IPS-NIHi7 (cell line): ENCODE data around the gene TNIP3.
A peak's percentile ranks its signal among the peaks of the same experiment; 100 is the strongest.

ENCODE experiments used
- DNase-seq: peaks from one replicate; pipeline ENCODE4 v3.0.0; 2012; ENCODE audit warnings: mixed read lengths; ENCODE audit errors: extremely low spot score

Gene TNIP3

DNA sequence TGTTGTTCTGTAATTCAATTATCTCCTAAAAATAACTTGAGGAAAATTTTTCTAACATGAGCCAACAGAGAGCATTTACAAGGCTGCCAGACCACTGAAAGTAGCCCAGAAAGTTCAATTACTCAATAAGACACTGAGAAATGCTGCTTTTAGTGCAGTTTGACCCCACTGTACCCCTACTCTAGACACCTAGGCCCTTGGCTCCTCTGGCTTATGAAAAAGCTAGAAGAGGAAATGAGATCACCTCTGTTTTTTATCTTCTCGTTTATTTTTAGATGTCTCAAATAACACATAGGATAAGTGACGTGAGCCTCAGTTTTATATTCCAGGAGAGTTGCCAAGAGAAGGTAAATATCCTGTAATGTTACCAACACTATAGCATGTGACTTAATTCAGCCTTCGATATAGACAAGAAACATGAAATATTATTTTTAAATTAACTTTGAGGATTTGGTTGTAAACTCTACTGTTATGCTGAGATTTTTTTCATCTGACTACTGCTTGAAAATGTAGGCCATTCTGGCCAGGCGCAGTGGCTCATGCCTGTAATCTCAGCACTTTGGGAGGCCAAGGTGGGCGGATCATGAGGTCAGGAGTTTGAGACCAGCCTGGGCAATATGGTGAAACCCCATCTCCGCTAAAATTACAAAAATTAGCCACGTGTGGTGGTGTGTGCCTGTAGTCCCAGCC, 24.4 kb downstream of the TNIP3 start:
- no peak for DNase-seq

DNA sequence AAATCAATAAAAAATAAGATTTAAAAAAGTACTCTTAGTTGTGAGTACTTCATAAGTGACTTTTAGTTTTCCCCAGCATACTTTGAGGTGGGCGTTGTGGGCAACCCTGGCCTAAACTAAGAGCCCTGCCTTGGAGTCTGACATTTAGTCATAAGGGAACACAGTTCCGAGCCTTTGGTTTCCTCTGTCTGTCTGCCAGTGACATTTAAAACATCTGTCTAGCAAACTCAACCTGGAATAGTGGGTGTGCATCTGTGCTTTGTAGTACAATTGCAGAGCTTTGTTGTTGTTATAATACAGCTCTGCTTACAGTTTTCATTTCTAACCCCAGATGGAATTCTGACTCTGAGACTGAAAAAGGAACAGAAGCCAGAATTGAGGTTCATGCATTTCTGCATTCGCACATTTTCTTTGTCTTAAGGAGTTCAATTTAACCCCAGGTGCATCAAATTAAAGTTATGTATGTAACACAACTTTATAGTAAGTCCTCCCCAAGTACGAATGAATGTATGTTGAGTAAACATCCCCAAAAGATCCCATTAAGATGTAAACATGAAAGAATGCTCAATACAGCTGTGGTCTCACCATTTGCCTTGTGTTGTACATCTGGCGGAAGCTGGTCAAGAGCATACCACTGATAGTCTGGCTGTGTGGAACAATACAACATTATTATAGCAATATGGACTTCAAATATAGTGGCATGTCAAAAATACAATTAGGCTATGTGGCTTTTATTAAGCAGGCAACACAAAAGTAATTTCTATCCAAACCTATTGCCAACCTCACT, 25.9 kb downstream of the TNIP3 start:
- DNase-seq = no peak

DNA sequence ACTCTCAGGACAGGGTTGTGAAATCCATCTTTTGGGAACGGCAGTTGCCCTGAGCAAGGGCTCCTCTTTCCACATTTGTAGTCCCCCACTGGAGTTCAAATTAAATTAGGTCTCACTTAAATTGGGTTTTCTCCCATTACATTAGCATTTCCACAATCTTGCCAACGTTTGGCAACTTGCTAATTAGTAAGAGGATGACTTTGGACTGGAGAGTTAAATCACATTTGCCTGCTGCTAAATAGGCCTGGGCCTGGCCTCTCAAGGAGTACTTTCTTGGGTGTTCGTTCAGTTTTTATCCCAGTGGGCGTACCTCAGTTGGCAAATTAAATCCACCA, 33.8 kb downstream of the TNIP3 start:
- no peak for DNase-seq

DNA sequence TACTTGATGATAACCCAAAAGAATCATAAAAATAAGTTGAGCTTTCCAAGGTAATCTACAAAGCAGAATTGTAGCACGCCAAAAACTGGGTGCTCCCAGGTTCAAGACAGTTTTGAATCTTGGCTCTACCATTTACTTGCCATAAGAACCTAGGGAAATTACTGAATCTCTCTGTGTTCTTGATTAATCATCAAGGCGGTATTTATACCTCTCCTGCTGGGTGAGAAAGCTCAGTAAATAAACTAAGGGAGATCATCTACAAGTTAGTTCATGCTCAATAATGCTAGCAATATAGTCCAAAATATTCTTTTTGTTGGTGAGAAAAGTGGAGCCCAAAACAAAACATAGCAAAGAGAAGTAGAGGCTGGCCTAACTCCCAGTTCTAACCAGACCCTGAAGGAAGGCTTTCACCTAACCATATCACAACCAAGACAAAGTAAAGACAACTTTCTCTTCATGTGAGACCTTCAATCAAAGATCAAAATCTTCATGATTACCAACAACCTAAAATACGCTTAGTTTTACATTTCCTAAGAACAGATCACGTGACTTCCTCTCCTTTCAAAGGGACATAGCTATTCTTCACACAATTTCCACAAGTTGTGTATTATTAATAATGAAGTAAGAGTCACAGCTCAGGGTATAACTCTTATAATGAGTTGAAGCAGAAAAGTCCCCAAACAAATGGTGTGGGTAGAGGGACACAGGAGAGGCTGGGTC, 34.4 kb downstream of the TNIP3 start:
- no peak for DNase-seq

GRCh38 chr4:121127100-121127499, 37.0 kb downstream of the TNIP3 start:
- DNase-seq = no peak

GRCh38 chr4:121126449-121127006, 37.6 kb downstream of the TNIP3 start:
- DNase-seq = no peak

- no peak for DNase-seq
Measured at GRCh38 chr4:121125498-121125885, 38.6 kb downstream of the TNIP3 start.

DNA sequence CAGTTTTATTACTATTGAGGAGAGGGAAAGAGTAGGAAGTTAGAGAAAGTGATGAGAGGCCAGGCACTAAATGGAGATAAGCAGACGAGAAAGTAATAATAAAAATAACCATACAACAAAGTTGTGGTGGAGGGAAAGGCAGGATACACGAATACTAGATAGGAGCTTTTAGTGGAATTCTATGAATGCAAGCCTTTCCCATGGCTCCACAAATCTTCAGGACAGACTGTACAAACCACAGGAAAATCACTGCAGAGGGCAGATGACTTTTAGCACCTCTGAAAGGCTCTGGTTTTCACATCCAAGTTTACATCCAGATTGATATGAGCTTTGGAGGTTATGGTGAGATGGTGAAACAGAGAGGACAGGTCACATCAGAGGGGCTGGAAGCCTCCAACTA, 41.5 kb downstream of the TNIP3 start:
- DNase-seq = no peak

DNA sequence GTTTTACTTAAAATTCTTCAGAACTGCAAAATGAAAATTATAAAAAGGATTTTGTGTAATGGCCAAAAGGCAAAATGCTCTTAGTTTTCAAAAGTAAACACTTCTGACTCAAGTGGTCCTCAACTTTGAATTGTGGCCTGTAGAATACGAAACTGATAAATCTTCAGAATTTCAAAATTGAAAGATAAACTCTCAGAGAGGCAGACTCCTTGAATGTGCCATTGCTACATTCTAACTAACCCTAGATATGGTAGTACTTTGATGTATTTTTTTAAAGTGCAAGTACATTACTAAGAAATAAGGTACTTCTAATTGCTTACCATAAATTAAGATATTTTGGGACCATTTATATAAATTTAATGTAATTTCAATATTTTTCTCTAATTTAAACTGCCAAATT, 44.4 kb downstream of the TNIP3 start:
- DNase-seq = no peak

DNA sequence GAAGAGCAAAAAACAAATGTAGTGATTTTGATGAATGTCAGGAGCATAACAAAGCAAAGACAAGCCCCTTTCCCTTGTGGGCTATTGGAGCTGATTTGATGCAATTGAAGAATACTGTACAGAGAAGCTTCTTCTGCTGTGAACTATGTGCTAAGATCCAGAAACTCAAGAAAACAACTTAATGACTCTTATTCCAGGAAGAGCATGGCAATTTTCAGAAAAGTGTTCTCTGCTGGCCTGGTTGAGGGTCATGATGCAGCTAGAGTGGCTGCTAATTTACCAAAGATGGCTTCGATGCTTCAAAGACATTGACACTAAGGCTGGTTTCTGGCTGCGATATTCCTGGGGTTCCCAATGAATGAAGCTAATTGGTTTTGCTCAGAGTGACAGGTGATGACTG, 45.8 kb downstream of the TNIP3 start:
- DNase-seq = no peak

DNA sequence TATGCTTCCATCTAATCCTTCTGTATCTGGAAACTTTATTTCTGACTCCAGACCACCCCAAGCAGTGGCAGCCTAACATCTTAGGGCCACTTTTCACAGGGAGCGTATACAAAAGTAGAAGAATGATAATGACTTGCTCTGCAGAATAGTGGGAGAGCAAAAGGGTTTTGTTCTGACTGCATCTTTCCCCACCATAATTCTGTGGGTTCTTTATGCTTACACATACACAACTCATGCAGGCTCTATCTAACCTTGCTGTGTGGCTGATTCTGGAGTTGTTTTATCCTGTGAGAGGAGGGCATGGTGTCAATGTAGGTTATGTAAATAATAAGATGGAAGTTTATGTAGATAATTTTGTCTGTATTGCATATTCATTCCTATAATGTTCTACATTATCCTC, 49.4 kb downstream of the TNIP3 start:
- DNase-seq = no peak

DNA sequence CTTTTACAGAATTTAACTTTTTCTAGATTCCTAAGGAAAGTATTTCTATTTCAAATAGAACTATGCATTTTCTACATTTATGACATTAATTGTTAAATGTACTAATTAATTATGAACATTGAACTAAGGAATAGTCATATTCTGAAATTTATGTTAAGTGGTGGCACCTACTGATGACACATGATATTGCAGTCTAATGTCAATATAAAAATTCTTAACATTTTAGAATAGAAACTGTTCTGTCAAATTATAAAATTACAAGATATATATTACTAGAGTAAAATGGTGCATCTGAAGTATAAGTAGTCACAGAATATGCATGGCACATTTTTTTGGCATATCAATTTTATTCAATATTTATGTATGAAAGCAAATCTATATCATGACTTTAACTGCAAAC, 51.6 kb downstream of the TNIP3 start:
- no peak for DNase-seq

GRCh38 chr4:121108557-121108956, 55.6 kb downstream of the TNIP3 start:
- DNase-seq = no peak

DNA sequence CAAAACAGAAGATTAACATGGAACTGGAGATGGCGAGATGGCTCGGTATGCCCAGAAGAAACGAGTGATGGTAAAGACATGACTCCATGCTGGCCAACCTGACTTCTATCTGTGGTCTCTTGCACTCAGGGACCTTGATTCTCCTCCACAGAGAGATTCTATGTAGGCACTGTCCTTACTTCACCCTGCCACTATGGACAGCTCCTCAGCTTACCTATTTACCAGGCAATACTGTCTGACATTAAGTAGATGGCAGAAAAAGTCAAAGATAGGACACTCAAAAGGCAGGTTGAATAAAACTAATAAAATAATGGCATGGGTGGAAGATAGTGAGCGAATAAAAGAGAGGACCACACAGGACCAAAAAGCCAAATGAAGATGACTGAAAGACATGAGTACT, 56.6 kb downstream of the TNIP3 start:
- DNase-seq = no peak

- DNase-seq = no peak
Measured at GRCh38 chr4:121100093-121100775, 63.9 kb downstream of the TNIP3 start.

DNA sequence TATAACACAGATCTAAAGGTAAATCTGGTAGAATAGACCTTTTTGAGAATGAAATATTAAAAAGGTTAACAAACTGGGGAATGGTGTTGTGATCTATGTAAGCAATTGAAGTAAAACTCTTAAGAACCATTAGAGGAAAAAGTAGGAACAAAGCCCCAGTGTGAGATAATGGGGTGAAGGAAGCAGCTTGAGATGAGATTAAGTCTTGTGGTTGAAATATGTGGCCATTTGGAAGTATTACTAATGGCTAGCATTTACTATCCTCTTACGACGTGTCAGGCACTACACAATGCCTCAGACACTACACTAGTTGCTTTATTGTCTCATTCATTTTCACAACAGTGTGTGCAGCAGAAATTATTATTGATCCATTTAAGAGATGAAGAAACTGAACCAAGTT, 65.9 kb downstream of the TNIP3 start:
- no peak for DNase-seq

GRCh38 chr4:121096629-121097028, 67.5 kb downstream of the TNIP3 start:
- peak; percentile 12 for DNase-seq

DNA sequence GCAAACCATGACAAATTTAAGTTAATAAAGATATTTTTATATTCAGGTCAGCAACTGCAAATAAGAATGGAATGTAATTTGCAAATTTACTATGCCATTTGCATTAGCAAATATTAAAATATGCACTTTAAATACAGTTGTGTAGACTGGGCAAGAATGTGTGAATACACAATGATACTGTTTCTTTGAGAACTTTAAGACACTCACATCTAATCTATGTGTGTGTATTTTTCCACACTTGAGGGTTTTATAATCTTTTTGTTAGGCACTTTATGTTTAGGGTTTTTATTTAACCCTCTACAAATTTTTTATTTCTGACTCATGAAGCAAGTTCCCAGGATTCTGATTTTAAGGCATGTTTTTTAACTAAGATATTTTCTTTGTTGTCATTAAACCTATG, 67.9 kb downstream of the TNIP3 start:
- DNase-seq = no peak

GRCh38 chr4:121094297-121094966, 69.7 kb downstream of the TNIP3 start:
- DNase-seq = no peak

- no peak for DNase-seq
Measured at GRCh38 chr4:121093261-121093660, 70.9 kb downstream of the TNIP3 start.

DNA sequence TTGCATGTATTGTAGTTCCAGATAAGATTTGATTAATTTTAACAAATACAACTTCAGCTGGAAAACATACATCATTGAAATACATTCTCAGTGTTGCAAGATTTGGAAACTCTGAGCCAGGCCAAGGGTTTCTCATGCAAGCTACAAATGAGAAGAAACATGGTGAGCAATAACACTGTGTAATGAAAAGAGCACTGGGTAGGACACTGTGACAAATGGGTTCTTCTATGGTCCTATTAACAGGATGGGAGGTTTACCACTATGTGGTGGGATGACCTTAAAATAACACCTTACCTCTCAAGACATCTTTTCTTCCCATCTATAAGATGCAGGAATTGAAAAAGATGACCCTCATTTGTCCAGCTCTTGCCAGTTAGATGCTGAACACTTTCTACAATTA, 72.2 kb downstream of the TNIP3 start:
- no peak for DNase-seq

GRCh38 chr4:121088867-121089266, 75.3 kb downstream of the TNIP3 start:
- no peak for DNase-seq
